Stomach (tissue), 9 donors: ENCODE results near the gene CAND2. TPM values are rescaled to one million over a fixed set of nuclear protein-coding genes. Genes with fewer than 3 reads are reported as not detected.

Experiments
- DNase-seq, 2 donors: peaks; one replicate each; pipeline versions ENCODE4 v3.0.0 to v3.0.0-alpha.2; 2013 to 2019
- H3K27ac ChIP-seq, 5 donors: fragments of 200-600 bp in 4 of 5; sonication (generic) in 4 of 5; one replicate each; pipeline ENCODE4 v1.5.1; 2013 to 2019; ENCODE audit warnings: mild to moderate bottlenecking in 1 of 5, moderate library complexity in 1 of 5
- H3K27me3 ChIP-seq, 3 donors: fragments of 200-600 bp; sonication (generic); one replicate each; pipeline ENCODE4 v1.5.1; 2017 to 2019; ENCODE audit warnings: mixed run types in 1 of 3
- H3K36me3 ChIP-seq, 4 donors: fragments of 200-600 bp; sonication (generic); 1 replicate in 3 of 4; 2 replicates in 1 of 4; pipeline ENCODE4 v1.5.1; 2016 to 2019
- H3K4me1 ChIP-seq, 4 donors: fragments of 200-600 bp; sonication (generic); one replicate each; pipeline ENCODE4 v1.5.1; 2016 to 2019
- H3K4me3 ChIP-seq, 4 donors: fragments of 200-600 bp; sonication (generic) in 3 of 4; one replicate each; pipeline ENCODE4 v1.5.1; 2016 to 2019; ENCODE audit warnings: mild to moderate bottlenecking in 1 of 4
- H3K9me3 ChIP-seq, 4 donors: fragments of 200-600 bp; sonication (generic); one replicate each; pipeline ENCODE4 v1.5.1; 2016 to 2019
- CTCF ChIP-seq, 7 experiments: fragments of 450-650 bp in 4 of 7; fragments of 200-600 bp in 3 of 7; sonication (generic) in 3 of 7; IDR thresholded peaks; one replicate each; pipeline ENCODE4 v1.5.1; 2016 to 2019; ENCODE audit warnings: antibody characterized with exemption in 7 of 7, control low read depth in 2 of 7, mild to moderate bottlenecking in 1 of 7
- EP300 ChIP-seq: sonication (generic); formaldehyde crosslinking; IDR thresholded peaks from one replicate; pipeline ENCODE4 v1.6.1; 2017; ENCODE audit warnings: antibody characterized with exemption
- POLR2A ChIP-seq, 4 donors: fragments of 450-650 bp; IDR thresholded peaks; one replicate each; pipeline ENCODE4 v1.6.1; 2016; ENCODE audit warnings: antibody characterized with exemption in 4 of 4, control low read depth in 2 of 4, mild to moderate bottlenecking in 1 of 4, moderate library complexity in 1 of 4
- POLR2AphosphoS5 ChIP-seq, 3 donors: sonication (generic); formaldehyde crosslinking; IDR thresholded peaks; one replicate each; pipeline ENCODE4 v1.6.1; 2016; ENCODE audit warnings: antibody characterized with exemption in 3 of 3
- WGBS, 5 donors: extraction: QIAGEN DNeasy Blood & Tissue Kit in 3 of 5; methylation state at CpG; one replicate each; pipeline versions ENCODE4 v1.1.5 to v1.1.7; 2013 to 2018; 5-methylcytosine and 5-hydroxymethylcytosine counted together
- intact Hi-C: fragments of 100-400 bp; cut with DNase I; formaldehyde crosslinking; loops from one replicate; pipeline ENCODE4 v1.15.1; 2023; ENCODE audit warnings: low total_unique reads
- polyA plus RNA-seq, 3 donors: library from polyadenylated mRNA; stranded (reverse); fragments of 200-250 nt; gene quantifications; one replicate each; pipeline ENCODE4 v1.2.3, GENCODE V29; 2013
- total RNA-seq, 5 donors: library from RNA; depleted of rRNA; stranded (reverse); fragments of >200 nt; gene quantifications; one replicate each; pipeline versions ENCODE4 v1.1.0 to v1.2.3, GENCODE V29; 2014 to 2016
- donor health status: healthy with polysubstance abuse.
- donor health status: Bipolar disorder and iron deficiency.
- donor health status: healthy.

Gene CAND2
- total and polyA plus RNA-seq, 8 donors = under 0.01 to 5.3 (median 2.8) TPM

GRCh38 chr3:12825156-12825555 is 28.7 kb downstream of the CAND2 start:
- no peaks in the 10 kb centered on the region for H3K9me3 ChIP-seq
- intact Hi-C loops = no loop called here
- H3K4me1 ChIP-seq = no peaks in the 10 kb centered on the region
- no peak overlapping the region for H3K4me3 ChIP-seq
- TF ChIP-seq POLR2AphosphoS5 (IDR thresholded peaks at IDR 0.05) = no peak
- TF ChIP-seq POLR2A (IDR thresholded peaks at IDR 0.05) = no peak
- no peak for TF ChIP-seq EP300
- TF ChIP-seq CTCF (IDR thresholded peaks at IDR 0.05) = no peak
- H3K36me3 ChIP-seq = peaks cover 3 to 72% (median 33%) of the 10 kb centered on the region in 4 donors
- no peak overlapping the region for H3K27ac ChIP-seq
- WGBS, 5 donors = 67 to 90% (median 76%) methylated on average over 8 of the region's 8 CpGs
- DNase-seq = no peak
- no peaks in the 10 kb centered on the region for H3K27me3 ChIP-seq

GRCh38 chr3:12828751-12829150 is 32.3 kb downstream of the CAND2 start:
- WGBS, 5 donors = 51 to 71% (median 61%) methylated on average over 4 of the region's 4 CpGs
- Histone ChIP-seq H3K4me3 (no peak overlapping the region), H3K4me1 (no peaks in the 10 kb centered on the region), H3K9me3 (no peaks in the 10 kb centered on the region), H3K27ac (no peak overlapping the region), H3K36me3 (peaks cover 24 to 88% (median 63%) of the 10 kb centered on the region in 4 donors), H3K27me3 (no peaks in the 10 kb centered on the region)
- TF ChIP-seq POLR2A (IDR thresholded peaks at IDR 0.05) (no peak), EP300 (no peak), POLR2AphosphoS5 (IDR thresholded peaks at IDR 0.05) (no peak), CTCF (IDR thresholded peaks at IDR 0.05) (no peak)
- intact Hi-C loops = no loop called here
- DNase-seq = no peak

GRCh38 chr3:12829404-12829803 is 32.9 kb downstream of the CAND2 start:
- Histone ChIP-seq H3K9me3 (no peaks in the 10 kb centered on the region), H3K27me3 (no peaks in the 10 kb centered on the region), H3K27ac (no peak overlapping the region), H3K4me3 (no peak overlapping the region), H3K4me1 (no peaks in the 10 kb centered on the region), H3K36me3 (peaks cover 31 to 95% (median 69%) of the 10 kb centered on the region in 4 donors)
- DNase-seq = no peak
- TF ChIP-seq EP300 (no peak), POLR2A (IDR thresholded peaks at IDR 0.05) (no peak), CTCF (IDR thresholded peaks at IDR 0.05) (no peak), POLR2AphosphoS5 (IDR thresholded peaks at IDR 0.05) (no peak)
- 70 to 80% (median 71%) methylated on average over 4 of the region's 4 CpGs for WGBS, 5 donors
- intact Hi-C loops = no loop called here

- no peak overlapping the region for H3K27ac ChIP-seq
- H3K27me3 ChIP-seq = no peaks in the 10 kb centered on the region
- no peaks in the 10 kb centered on the region for H3K4me1 ChIP-seq
- 74 to 80% (median 78%) methylated on average over 14 to 17 of the region's 17 CpGs for WGBS, 5 donors
- H3K9me3 ChIP-seq = no peaks in the 10 kb centered on the region
- DNase-seq = no peak
- no peak for TF ChIP-seq POLR2A (IDR thresholded peaks at IDR 0.05)
- TF ChIP-seq POLR2AphosphoS5 (IDR thresholded peaks at IDR 0.05) = no peak
- TF ChIP-seq EP300 = no peak
- TF ChIP-seq CTCF (IDR thresholded peaks at IDR 0.05) = no peak
- intact Hi-C loops = no loop called here
- H3K36me3 ChIP-seq = peaks cover 37 to 100% (median 76%) of the 10 kb centered on the region in 4 donors
- no peak overlapping the region for H3K4me3 ChIP-seq
These were observed 33.7 kb downstream of the CAND2 start for GRCh38 chr3:12829886-12830784.
